ENCODE data around the gene CCDC38.

Gene CCDC38

GRCh38 chr12:95922231-95922630, 20.2 kb downstream of the CCDC38 start:
- Histone ChIP-seq H3K27me3 (ENCODE audit: insufficient read depth, low read length) (no peaks in the 10 kb centered on the region), H3K36me3 (ENCODE audit: insufficient read depth, low read length) (no peaks in the 10 kb centered on the region), H3K4me3 (ENCODE audit: low read length) (no peak overlapping the region), H3K9ac (ENCODE audit: low read depth, low read length) (no peak overlapping the region), H3K27ac (ENCODE audit: low read depth, low read length) (no peak overlapping the region), H3K9me3 (ENCODE audit: insufficient read depth, low read depth, low read length) (no peaks in the 10 kb centered on the region), H3K4me1 (ENCODE audit: insufficient read depth, low read length) (no peaks in the 10 kb centered on the region)
- WGBS = 77% methylated on average over 1 of the region's 3 CpGs

GRCh38 chr12:95919110-95919509, 23.3 kb downstream of the CCDC38 start:
- H3K27ac ChIP-seq (ENCODE audit: low read depth, low read length) = no peak overlapping the region
- 91% methylated on average over 6 of the region's 6 CpGs for WGBS
- H3K9me3 ChIP-seq (ENCODE audit: insufficient read depth, low read depth, low read length) = no peaks in the 10 kb centered on the region
- no peaks in the 10 kb centered on the region for H3K4me1 ChIP-seq (ENCODE audit: insufficient read depth, low read length)
- no peak overlapping the region for H3K4me3 ChIP-seq (ENCODE audit: low read length)
- H3K36me3 ChIP-seq (ENCODE audit: insufficient read depth, low read length) = no peaks in the 10 kb centered on the region
- no peak overlapping the region for H3K9ac ChIP-seq (ENCODE audit: low read depth, low read length)
- H3K27me3 ChIP-seq (ENCODE audit: insufficient read depth, low read length) = no peaks in the 10 kb centered on the region

GRCh38 chr12:95918194-95918993, 24.0 kb downstream of the CCDC38 start:
- no peak overlapping the region for H3K9ac ChIP-seq (ENCODE audit: low read depth, low read length)
- no peak overlapping the region for H3K4me3 ChIP-seq (ENCODE audit: low read length)
- no peaks in the 10 kb centered on the region for H3K4me1 ChIP-seq (ENCODE audit: insufficient read depth, low read length)
- no peak overlapping the region for H3K27ac ChIP-seq (ENCODE audit: low read depth, low read length)
- H3K36me3 ChIP-seq (ENCODE audit: insufficient read depth, low read length) = no peaks in the 10 kb centered on the region
- H3K9me3 ChIP-seq (ENCODE audit: insufficient read depth, low read depth, low read length) = no peaks in the 10 kb centered on the region
- no peaks in the 10 kb centered on the region for H3K27me3 ChIP-seq (ENCODE audit: insufficient read depth, low read length)
- 34% methylated on average over 7 of the region's 7 CpGs for WGBS

GRCh38 chr12:95909871-95910270, 32.5 kb downstream of the CCDC38 start:
- WGBS = 95% methylated on average over 3 of the region's 3 CpGs
- no peaks in the 10 kb centered on the region for H3K4me1 ChIP-seq (ENCODE audit: insufficient read depth, low read length)
- H3K27me3 ChIP-seq (ENCODE audit: insufficient read depth, low read length) = no peaks in the 10 kb centered on the region
- H3K4me3 ChIP-seq (ENCODE audit: low read length) = no peak overlapping the region
- 0 out of 2 replicates have a peak, but pooled peaks cover 2% of the 10 kb centered on the region for H3K9me3 ChIP-seq (ENCODE audit: insufficient read depth, low read depth, low read length)
- no peak overlapping the region for H3K9ac ChIP-seq (ENCODE audit: low read depth, low read length)
- H3K36me3 ChIP-seq (ENCODE audit: insufficient read depth, low read length) = no peaks in the 10 kb centered on the region
- H3K27ac ChIP-seq (ENCODE audit: low read depth, low read length) = no peak overlapping the region

DNA sequence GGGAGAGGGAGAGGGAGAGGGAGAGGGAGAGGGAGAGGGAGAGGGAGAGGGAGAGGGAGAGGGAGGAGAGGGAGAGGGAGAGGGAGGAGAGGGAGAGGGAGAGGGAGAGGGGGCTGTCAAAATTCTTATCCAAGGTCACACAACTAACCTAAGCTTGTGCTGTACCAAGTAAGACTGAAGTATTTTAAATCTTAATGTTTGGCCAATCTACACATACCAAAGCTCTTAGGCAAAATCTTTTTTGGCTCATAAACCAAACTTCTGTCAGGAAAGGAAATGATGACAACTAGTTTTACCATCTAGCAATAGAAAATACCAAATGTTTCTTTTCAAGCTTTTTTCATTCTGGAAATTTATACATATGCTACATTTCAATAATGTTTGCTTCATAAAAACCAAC, 33.8 kb downstream of the CCDC38 start:
- Histone ChIP-seq H3K4me1 (ENCODE audit: insufficient read depth, low read length) (no peaks in the 10 kb centered on the region), H3K4me3 (ENCODE audit: low read length) (no peak overlapping the region), H3K27me3 (ENCODE audit: insufficient read depth, low read length) (no peaks in the 10 kb centered on the region), H3K36me3 (ENCODE audit: insufficient read depth, low read length) (no peaks in the 10 kb centered on the region), H3K27ac (ENCODE audit: low read depth, low read length) (no peak overlapping the region), H3K9ac (ENCODE audit: low read depth, low read length) (no peak overlapping the region), H3K9me3 (ENCODE audit: insufficient read depth, low read depth, low read length) (0 out of 2 replicates have a peak, but pooled peaks cover 4% of the 10 kb centered on the region)

GRCh38 chr12:95898081-95898480, 44.3 kb downstream of the CCDC38 start:
- H3K27me3 ChIP-seq (ENCODE audit: insufficient read depth, low read length) = no peaks in the 10 kb centered on the region
- H3K9ac ChIP-seq (ENCODE audit: low read depth, low read length) = no peak overlapping the region
- H3K27ac ChIP-seq (ENCODE audit: low read depth, low read length) = no peak overlapping the region
- no peak overlapping the region for H3K4me3 ChIP-seq (ENCODE audit: low read length)
- H3K9me3 ChIP-seq (ENCODE audit: insufficient read depth, low read depth, low read length) = peaks cover 4% of the 10 kb centered on the region
- no peaks in the 10 kb centered on the region for H3K36me3 ChIP-seq (ENCODE audit: insufficient read depth, low read length)
- 90% methylated on average over 4 of the region's 4 CpGs for WGBS
- H3K4me1 ChIP-seq (ENCODE audit: insufficient read depth, low read length) = no peaks in the 10 kb centered on the region

DNA sequence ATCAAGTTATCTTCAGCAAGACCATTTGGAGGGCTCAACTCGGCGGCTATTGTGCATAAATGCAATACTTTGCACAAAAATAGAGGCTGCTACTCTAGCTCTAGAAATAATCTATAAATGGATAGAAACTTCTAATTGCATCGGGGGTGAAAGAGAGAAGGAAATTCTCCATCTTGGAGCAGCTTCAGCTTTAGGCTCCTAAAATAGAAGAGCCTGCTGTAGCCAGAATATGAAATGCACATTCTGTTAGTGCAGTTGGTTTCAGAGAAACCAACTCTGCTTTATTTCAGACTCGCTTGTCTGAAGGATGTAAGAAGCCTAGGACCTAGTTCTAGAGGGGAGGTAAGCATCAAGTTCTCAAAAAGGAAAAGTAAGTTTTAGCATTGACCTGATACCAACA, 45.6 kb downstream of the CCDC38 start:
- H3K4me3 ChIP-seq (ENCODE audit: low read length) = no peak overlapping the region
- no peaks in the 10 kb centered on the region for H3K9me3 ChIP-seq (ENCODE audit: insufficient read depth, low read depth, low read length)
- H3K27me3 ChIP-seq (ENCODE audit: insufficient read depth, low read length) = no peaks in the 10 kb centered on the region
- no peak overlapping the region for H3K9ac ChIP-seq (ENCODE audit: low read depth, low read length)
- 78% methylated on average over 4 of the region's 4 CpGs for WGBS
- no peaks in the 10 kb centered on the region for H3K4me1 ChIP-seq (ENCODE audit: insufficient read depth, low read length)
- no peak overlapping the region for H3K27ac ChIP-seq (ENCODE audit: low read depth, low read length)
- no peaks in the 10 kb centered on the region for H3K36me3 ChIP-seq (ENCODE audit: insufficient read depth, low read length)

DNA sequence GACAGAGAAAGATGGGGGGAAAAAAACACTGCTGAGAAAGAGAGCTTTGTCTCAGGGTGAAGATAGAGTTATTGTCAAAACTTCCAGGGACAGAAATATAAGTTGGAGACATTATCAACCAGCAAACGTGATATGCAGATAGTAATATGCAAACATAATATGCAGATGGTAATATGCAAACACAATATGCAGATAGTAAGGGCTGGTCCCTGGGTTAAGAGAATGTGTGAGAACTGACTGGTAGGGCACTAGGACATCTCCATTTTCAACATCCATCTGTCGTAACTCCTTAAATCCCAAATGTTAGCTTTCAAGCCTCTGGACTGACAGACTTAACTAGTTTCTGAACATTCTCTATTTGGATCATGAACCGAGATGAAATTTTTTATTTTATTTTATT, 51.5 kb downstream of the CCDC38 start:
- 100% methylated on average over 3 of the region's 3 CpGs for WGBS
- no peak overlapping the region for H3K27ac ChIP-seq (ENCODE audit: low read depth, low read length)
- no peaks in the 10 kb centered on the region for H3K27me3 ChIP-seq (ENCODE audit: insufficient read depth, low read length)
- no peaks in the 10 kb centered on the region for H3K4me1 ChIP-seq (ENCODE audit: insufficient read depth, low read length)
- H3K4me3 ChIP-seq (ENCODE audit: low read length) = no peak overlapping the region
- H3K9me3 ChIP-seq (ENCODE audit: insufficient read depth, low read depth, low read length) = no peaks in the 10 kb centered on the region
- H3K36me3 ChIP-seq (ENCODE audit: insufficient read depth, low read length) = no peaks in the 10 kb centered on the region
- H3K9ac ChIP-seq (ENCODE audit: low read depth, low read length) = no peak overlapping the region

- H3K4me3 ChIP-seq (ENCODE audit: low read length) = no peak overlapping the region
- 88% methylated on average over 5 of the region's 5 CpGs for WGBS
- no peaks in the 10 kb centered on the region for H3K27me3 ChIP-seq (ENCODE audit: insufficient read depth, low read length)
- no peaks in the 10 kb centered on the region for H3K4me1 ChIP-seq (ENCODE audit: insufficient read depth, low read length)
- no peaks in the 10 kb centered on the region for H3K36me3 ChIP-seq (ENCODE audit: insufficient read depth, low read length)
- H3K9ac ChIP-seq (ENCODE audit: low read depth, low read length) = no peak overlapping the region
- peaks cover 10% of the 10 kb centered on the region; the same call in 1 of the 2 replicates for H3K9me3 ChIP-seq (ENCODE audit: insufficient read depth, low read depth, low read length)
- H3K27ac ChIP-seq (ENCODE audit: low read depth, low read length) = no peak overlapping the region
Observed at GRCh38 chr12:95887311-95887710, 55.1 kb downstream of the CCDC38 start.

DNA sequence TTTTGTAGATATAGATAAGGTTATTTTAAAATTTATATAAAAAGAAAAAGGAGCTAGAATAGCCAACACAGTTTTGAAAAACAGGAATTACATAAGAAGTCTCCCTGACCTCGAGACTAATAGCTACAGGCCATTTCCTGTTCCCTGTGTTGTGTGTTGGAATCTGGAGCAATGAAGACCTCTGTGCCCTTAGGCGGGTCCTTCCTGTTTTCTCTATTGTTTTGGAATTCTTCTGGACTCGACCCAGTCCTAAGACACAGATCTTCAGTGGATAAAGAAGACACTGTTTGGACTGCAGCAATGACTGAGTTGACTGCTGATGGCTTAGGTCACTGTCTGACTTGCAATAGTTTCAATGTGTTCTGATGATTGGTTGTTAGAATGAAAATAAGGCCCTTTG, 57.4 kb downstream of the CCDC38 start:
- WGBS = 93% methylated on average over 3 of the region's 3 CpGs
- Histone ChIP-seq H3K27ac (ENCODE audit: low read depth, low read length) (no peak overlapping the region), H3K4me3 (ENCODE audit: low read length) (no peak overlapping the region), H3K4me1 (ENCODE audit: insufficient read depth, low read length) (no peaks in the 10 kb centered on the region), H3K9ac (ENCODE audit: low read depth, low read length) (no peak overlapping the region), H3K27me3 (ENCODE audit: insufficient read depth, low read length) (no peaks in the 10 kb centered on the region), H3K36me3 (ENCODE audit: insufficient read depth, low read length) (no peaks in the 10 kb centered on the region), H3K9me3 (ENCODE audit: insufficient read depth, low read depth, low read length) (peaks cover 10% of the 10 kb centered on the region; the same call in 1 of the 2 replicates)

DNA sequence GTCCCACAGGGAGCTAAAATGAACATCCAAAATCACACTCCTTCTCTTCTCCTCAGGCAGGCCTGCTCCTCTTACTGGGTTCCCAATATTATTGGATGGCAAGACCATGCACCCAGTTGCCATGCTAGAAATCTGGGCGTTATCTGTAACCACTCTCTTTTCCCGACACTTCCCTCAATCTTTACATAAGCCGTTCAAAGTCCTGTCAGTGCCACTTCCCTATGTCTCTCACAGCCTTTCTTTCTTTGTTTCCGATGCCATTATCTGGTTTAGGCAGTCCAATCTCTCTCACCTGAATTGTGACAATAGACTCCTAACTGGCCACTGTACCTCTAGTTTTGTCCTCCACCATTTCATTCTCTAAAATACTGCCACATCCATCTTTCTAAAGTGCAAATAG, 59.5 kb downstream of the CCDC38 start:
- H3K36me3 ChIP-seq (ENCODE audit: insufficient read depth, low read length) = no peaks in the 10 kb centered on the region
- H3K9ac ChIP-seq (ENCODE audit: low read depth, low read length) = no peak overlapping the region
- no peak overlapping the region for H3K27ac ChIP-seq (ENCODE audit: low read depth, low read length)
- H3K9me3 ChIP-seq (ENCODE audit: insufficient read depth, low read depth, low read length) = peaks cover 12% of the 10 kb centered on the region; the same call in 1 of the 2 replicates
- WGBS = 91% methylated on average over 4 of the region's 4 CpGs
- no peak overlapping the region for H3K4me3 ChIP-seq (ENCODE audit: low read length)
- H3K27me3 ChIP-seq (ENCODE audit: insufficient read depth, low read length) = no peaks in the 10 kb centered on the region
- no peaks in the 10 kb centered on the region for H3K4me1 ChIP-seq (ENCODE audit: insufficient read depth, low read length)

- Histone ChIP-seq H3K27ac (ENCODE audit: low read depth, low read length) (no peak overlapping the region), H3K4me1 (ENCODE audit: insufficient read depth, low read length) (no peaks in the 10 kb centered on the region), H3K36me3 (ENCODE audit: insufficient read depth, low read length) (no peaks in the 10 kb centered on the region), H3K27me3 (ENCODE audit: insufficient read depth, low read length) (no peaks in the 10 kb centered on the region), H3K4me3 (ENCODE audit: low read length) (no peak overlapping the region), H3K9me3 (ENCODE audit: insufficient read depth, low read depth, low read length) (peaks cover 18% of the 10 kb centered on the region), H3K9ac (ENCODE audit: low read depth, low read length) (no peak overlapping the region)
- 62% methylated on average over 1 of the region's 1 CpG for WGBS
Observed at GRCh38 chr12:95882080-95882479, 60.3 kb downstream of the CCDC38 start.

All from HUES64 (cell line).